ENCODE measurements around the gene SNUPN. TPM values are rescaled to one million over a fixed set of nuclear protein-coding genes. Genes with fewer than 3 reads are reported as not detected.

SNUPN gene
- total and polyA plus RNA-seq, 2 of the 4 experiments (the other 2 are of a cell fraction): 23.8 to 24.1 TPM

DNA sequence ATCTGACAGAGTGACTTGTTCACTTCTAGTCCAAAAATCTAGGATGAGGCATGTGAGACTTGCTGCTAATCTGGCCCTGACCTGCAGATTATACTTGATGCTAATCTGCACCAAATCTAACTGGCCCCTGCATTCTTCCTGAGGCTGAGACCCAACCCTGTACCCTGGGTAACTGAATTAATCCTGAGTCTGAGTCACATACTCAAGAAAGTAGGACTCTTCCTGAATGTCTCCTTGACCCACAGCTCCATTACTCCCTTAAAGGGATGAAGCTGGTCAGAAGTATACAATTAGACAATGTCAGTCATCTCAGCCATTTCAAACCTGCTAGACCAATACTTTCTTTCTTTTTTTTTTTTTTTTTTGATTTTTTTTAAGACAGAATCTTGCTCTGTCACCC is 71.9 kb downstream of the SNUPN start:
- Histone ChIP-seq H3K36me3 (ENCODE audit: control insufficient read depth, insufficient read depth, low read length) (no peaks in the 10 kb centered on the region), H4K91ac (ENCODE audit: insufficient read depth, low read depth, low read length) (no peak overlapping the region), H3K4me3 (ENCODE audit: insufficient read depth, low read depth, low read length) (no peak overlapping the region), H2BK120ac (ENCODE audit: low read depth, low read length) (no peak overlapping the region), H3K79me1 (ENCODE audit: low read depth in 1 of 2, low read length in 2 of 2) (peaks cover 41 to 79% of the 10 kb centered on the region in 2 experiments), H3K27ac (ENCODE audit: insufficient read depth, low read length) (no peak overlapping the region), H2BK20ac (ENCODE audit: low read depth, low read length) (no peak overlapping the region), H3K27me3 (ENCODE audit: control insufficient read depth, insufficient read depth, low read length) (no peaks in the 10 kb centered on the region), H3K9ac (ENCODE audit: low read depth, low read length) (no peak overlapping the region), H3K4me1 (ENCODE audit: control insufficient read depth, insufficient read depth, low read length) (no peaks in the 10 kb centered on the region), H3K4me2 (ENCODE audit: low read depth, low read length) (no peak overlapping the region), H4K5ac (ENCODE audit: low read depth, low read length) (no peak overlapping the region), H4K20me1 (ENCODE audit: insufficient read depth, low read length) (peaks cover 57% of the 10 kb centered on the region), H2BK15ac (ENCODE audit: low read depth, low read length) (no peak overlapping the region), H3K4ac (ENCODE audit: low read depth, low read length) (no peak overlapping the region), H4K8ac (ENCODE audit: low read depth in 2 of 2, low read length in 2 of 2) (no peak overlapping the region), H2AK5ac (ENCODE audit: low read depth, low read length) (no peak overlapping the region), H2AFZ (replicated peaks; ENCODE audit: low read length, poor library complexity) (no peak overlapping the region), H2AK9ac (replicated peaks; ENCODE audit: low read depth, low read length, poor library complexity) (no peak overlapping the region), H3K56ac (ENCODE audit: extremely low read depth, insufficient read depth, low read length) (no peak overlapping the region), H3K18ac (ENCODE audit: low read depth, low read length) (no peak overlapping the region), H3K9me1 (ENCODE audit: insufficient read depth, low read length) (peaks cover 5% of the 10 kb centered on the region; the same call in 1 of the 2 replicates), H3K23ac (ENCODE audit: low read depth, low read length) (no peak overlapping the region), H3K14ac (replicated peaks; ENCODE audit: low read depth, low read length) (no peak overlapping the region), H3K9me3 (ENCODE audit: control insufficient read depth, insufficient read depth, low read length) (no peaks in the 10 kb centered on the region), H2BK5ac (ENCODE audit: low read depth, low read length, poor library complexity, severe bottlenecking) (no peak overlapping the region)
- TF ChIP-seq, protein P1, sequence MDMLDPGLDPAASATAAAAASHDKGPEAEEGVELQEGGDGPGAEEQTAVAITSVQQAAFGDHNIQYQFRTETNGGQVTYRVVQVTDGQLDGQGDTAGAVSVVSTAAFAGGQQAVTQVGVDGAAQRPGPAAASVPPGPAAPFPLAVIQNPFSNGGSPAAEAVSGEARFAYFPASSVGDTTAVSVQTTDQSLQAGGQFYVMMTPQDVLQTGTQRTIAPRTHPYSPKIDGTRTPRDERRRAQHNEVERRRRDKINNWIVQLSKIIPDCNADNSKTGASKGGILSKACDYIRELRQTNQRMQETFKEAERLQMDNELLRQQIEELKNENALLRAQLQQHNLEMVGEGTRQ (IDR thresholded peaks at IDR 0.05; ENCODE audit: low read depth, low read length): no peak
- TF ChIP-seq RFX5 (IDR thresholded peaks at IDR 0.05; ENCODE audit: low read depth, low read length) (no peak), CEBPB (IDR thresholded peaks at IDR 0.05; ENCODE audit: low read depth, low read length) (no peak), RAD21 (IDR thresholded peaks at IDR 0.05; ENCODE audit: low read length) (no peak), MXI1 (IDR thresholded peaks at IDR 0.05; ENCODE audit: borderline replicate concordance, low read depth, low read length) (no peak), BHLHE40 (IDR thresholded peaks at IDR 0.05; ENCODE audit: low read depth, low read length) (no peak), FOS (IDR thresholded peaks at IDR 0.05; ENCODE audit: low read depth, low read length) (no peak), RCOR1 (IDR thresholded peaks at IDR 0.05; ENCODE audit: insufficient replicate concordance, low read length) (no peak), NFE2L2 (IDR thresholded peaks at IDR 0.05; ENCODE audit: low read depth, low read length) (no peak), MAFK (IDR thresholded peaks at IDR 0.05; ENCODE audit: low read depth, low read length) (no peak), CHD1 (IDR thresholded peaks at IDR 0.05; ENCODE audit: low read depth, low read length) (no peak), POLR2A (IDR thresholded peaks at IDR 0.05; ENCODE audit: low read depth, low read length) (no peak), MAZ (IDR thresholded peaks at IDR 0.05; ENCODE audit: borderline replicate concordance, low read depth, low read length) (no peak), SMC3 (IDR thresholded peaks at IDR 0.05; ENCODE audit: low read depth, low read length) (no peak)
- TF ChIP-seq, protein P2, sequence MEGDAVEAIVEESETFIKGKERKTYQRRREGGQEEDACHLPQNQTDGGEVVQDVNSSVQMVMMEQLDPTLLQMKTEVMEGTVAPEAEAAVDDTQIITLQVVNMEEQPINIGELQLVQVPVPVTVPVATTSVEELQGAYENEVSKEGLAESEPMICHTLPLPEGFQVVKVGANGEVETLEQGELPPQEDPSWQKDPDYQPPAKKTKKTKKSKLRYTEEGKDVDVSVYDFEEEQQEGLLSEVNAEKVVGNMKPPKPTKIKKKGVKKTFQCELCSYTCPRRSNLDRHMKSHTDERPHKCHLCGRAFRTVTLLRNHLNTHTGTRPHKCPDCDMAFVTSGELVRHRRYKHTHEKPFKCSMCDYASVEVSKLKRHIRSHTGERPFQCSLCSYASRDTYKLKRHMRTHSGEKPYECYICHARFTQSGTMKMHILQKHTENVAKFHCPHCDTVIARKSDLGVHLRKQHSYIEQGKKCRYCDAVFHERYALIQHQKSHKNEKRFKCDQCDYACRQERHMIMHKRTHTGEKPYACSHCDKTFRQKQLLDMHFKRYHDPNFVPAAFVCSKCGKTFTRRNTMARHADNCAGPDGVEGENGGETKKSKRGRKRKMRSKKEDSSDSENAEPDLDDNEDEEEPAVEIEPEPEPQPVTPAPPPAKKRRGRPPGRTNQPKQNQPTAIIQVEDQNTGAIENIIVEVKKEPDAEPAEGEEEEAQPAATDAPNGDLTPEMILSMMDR (conservative IDR thresholded peaks at IDR 0.05; ENCODE audit: low read depth, low read length): no peak
- TF ChIP-seq, protein P3, sequence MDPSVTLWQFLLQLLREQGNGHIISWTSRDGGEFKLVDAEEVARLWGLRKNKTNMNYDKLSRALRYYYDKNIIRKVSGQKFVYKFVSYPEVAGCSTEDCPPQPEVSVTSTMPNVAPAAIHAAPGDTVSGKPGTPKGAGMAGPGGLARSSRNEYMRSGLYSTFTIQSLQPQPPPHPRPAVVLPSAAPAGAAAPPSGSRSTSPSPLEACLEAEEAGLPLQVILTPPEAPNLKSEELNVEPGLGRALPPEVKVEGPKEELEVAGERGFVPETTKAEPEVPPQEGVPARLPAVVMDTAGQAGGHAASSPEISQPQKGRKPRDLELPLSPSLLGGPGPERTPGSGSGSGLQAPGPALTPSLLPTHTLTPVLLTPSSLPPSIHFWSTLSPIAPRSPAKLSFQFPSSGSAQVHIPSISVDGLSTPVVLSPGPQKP (IDR thresholded peaks at IDR 0.05; ENCODE audit: borderline replicate concordance, low read depth, low read length): no peak
- in situ Hi-C loops (cut with MboI; ENCODE audit: low sequenced_read_pairs): no loop called here
- dilution Hi-C loops (cut with HindIII; ENCODE audit: low sequenced_read_pairs, unreplicated experiment): no loop called here
- intact Hi-C loops (cut with micrococcal nuclease): no loop called here
- CTCF ChIA-PET: interaction anchor here (0.9 to 1.9 kb wide), 2 partner anchors 10 to 67 kb away, joined by 3 to 4 read pairs; no protein-coding TSS in a partner anchor
- DNase-seq (no peak), ATAC-seq (ENCODE audit: low read depth) (no peak)
- POLR2A ChIA-PET (ENCODE audit: unreplicated experiment): no interaction called here
- BruUV-seq (replicated peaks): no TSS peak
